Measurements from ENCODE around the gene PRDM16. TPM values are rescaled to one million over a fixed set of nuclear protein-coding genes. Genes with fewer than 3 reads are reported as not detected.

The PRDM16 gene
- polyA plus RNA-seq, 1 donor (not counting 4 experiments of a cell fraction or from before 2014, with no cell fraction given): 0.05 TPM

DNA sequence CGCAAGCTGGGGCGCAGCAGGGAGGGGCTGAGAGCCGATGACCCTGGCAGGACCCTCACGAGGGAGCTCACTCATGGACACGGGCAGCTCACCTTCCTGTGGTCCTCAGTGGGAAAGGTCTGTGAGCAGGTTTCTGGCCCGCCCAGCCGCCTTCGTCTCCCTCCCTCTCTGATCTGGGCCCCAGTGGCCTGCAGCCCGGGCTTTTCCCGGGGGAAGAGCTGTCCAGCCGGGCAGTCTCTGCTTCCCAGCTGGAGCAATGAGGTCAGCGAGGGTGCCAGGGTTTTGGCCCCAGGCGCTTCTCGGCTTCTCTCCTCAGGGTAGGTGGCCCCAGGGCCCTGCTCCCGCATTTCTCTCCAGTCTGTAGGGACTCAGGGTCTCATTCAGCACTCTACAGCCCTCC lies 363.3 kb downstream of the PRDM16 start:
- no peaks in the 10 kb centered on the region for H3K9me1 ChIP-seq (ENCODE audit: control insufficient read depth, extremely low read depth, insufficient read depth, low read length)
- no peaks in the 10 kb centered on the region for H3K4me1 ChIP-seq (ENCODE audit: control insufficient read depth, extremely low read depth, insufficient read depth, low read length)
- TF ChIP-seq CTCF (optimal IDR thresholded peaks at IDR 0.05 in 1 of 3, IDR thresholded peaks at IDR 0.05 in 1 of 3, conservative IDR thresholded peaks at IDR 0.05 in 1 of 3; ENCODE audit: extremely low read depth in 1 of 3, insufficient read depth in 2 of 3, low read length in 3 of 3) (no peak), EZH2 (IDR thresholded peaks at IDR 0.05; ENCODE audit: low read length) (no peak)
- no peaks in the 10 kb centered on the region for H3K36me3 ChIP-seq (ENCODE audit: control insufficient read depth in 2 of 2, extremely low read depth in 1 of 2, insufficient read depth in 2 of 2, low read length in 2 of 2)
- H3K4me2 ChIP-seq (ENCODE audit: control insufficient read depth, extremely low read depth, insufficient read depth, low read depth, low read length): no peak overlapping the region
- H4K20me1 ChIP-seq (ENCODE audit: control insufficient read depth, extremely low read depth, insufficient read depth, low read length): no peaks in the 10 kb centered on the region
- no peak overlapping the region for H3K4me3 ChIP-seq (ENCODE audit: control insufficient read depth in 2 of 3, extremely low read depth in 1 of 3, insufficient read depth in 2 of 3, low read depth in 1 of 3, low read length in 3 of 3)
- no peaks in the 10 kb centered on the region for H3K9me3 ChIP-seq (ENCODE audit: control insufficient read depth, low read depth, low read length)
- no peak for FAIRE-seq
- no peaks in the 10 kb centered on the region for H3K27me3 ChIP-seq (ENCODE audit: control insufficient read depth, extremely low read depth, insufficient read depth, low read length)
- dilution Hi-C loops (cut with MboI; ENCODE audit: extremely low pct_ligation_motif_present, low sequenced_read_pairs): no loop called here
- no peak overlapping the region for H2AFZ ChIP-seq (ENCODE audit: control insufficient read depth, low read length)
- H3K9ac ChIP-seq (ENCODE audit: control insufficient read depth, extremely low read depth, insufficient read depth, low read length): no peak overlapping the region
- no peaks in the 10 kb centered on the region for H3K79me2 ChIP-seq (ENCODE audit: control insufficient read depth, insufficient read depth, low read length)
- no peak for DNase-seq (ENCODE audit: low read depth, low spot score)
- H3K27ac ChIP-seq (ENCODE audit: control insufficient read depth, insufficient read depth, low read length): no peak overlapping the region

DNA sequence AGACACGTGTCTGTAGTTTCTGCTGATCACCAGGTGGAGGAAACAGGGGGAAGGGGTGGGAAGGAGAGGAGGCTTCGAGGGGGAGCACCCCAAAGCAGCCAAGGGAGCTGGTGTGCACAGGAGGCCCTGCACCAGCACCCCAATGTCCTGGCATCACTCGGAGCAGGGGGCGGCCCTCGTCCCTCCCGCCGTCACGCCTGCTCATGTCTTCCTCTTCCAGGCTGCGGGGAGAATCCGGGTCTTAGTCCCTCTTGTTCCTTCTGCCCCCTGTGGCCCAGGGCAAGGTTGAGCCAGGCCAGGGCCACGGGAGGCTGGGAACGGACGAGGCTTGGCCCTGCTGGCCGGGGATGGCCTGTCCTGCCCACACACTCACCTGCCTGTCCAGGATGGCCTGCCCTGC lies 364.1 kb downstream of the PRDM16 start:
- TF ChIP-seq EZH2 (IDR thresholded peaks at IDR 0.05; ENCODE audit: low read length) (no peak), CTCF (optimal IDR thresholded peaks at IDR 0.05 in 1 of 3, IDR thresholded peaks at IDR 0.05 in 1 of 3, conservative IDR thresholded peaks at IDR 0.05 in 1 of 3; ENCODE audit: extremely low read depth in 1 of 3, insufficient read depth in 2 of 3, low read length in 3 of 3) (no peak)
- Histone ChIP-seq H3K4me1 (ENCODE audit: control insufficient read depth, extremely low read depth, insufficient read depth, low read length) (no peaks in the 10 kb centered on the region), H2AFZ (ENCODE audit: control insufficient read depth, low read length) (no peak overlapping the region), H3K27ac (ENCODE audit: control insufficient read depth, insufficient read depth, low read length) (no peak overlapping the region), H3K4me2 (ENCODE audit: control insufficient read depth, extremely low read depth, insufficient read depth, low read depth, low read length) (no peak overlapping the region), H3K79me2 (ENCODE audit: control insufficient read depth, insufficient read depth, low read length) (no peaks in the 10 kb centered on the region), H3K4me3 (ENCODE audit: control insufficient read depth in 2 of 3, extremely low read depth in 1 of 3, insufficient read depth in 2 of 3, low read depth in 1 of 3, low read length in 3 of 3) (no peak overlapping the region), H4K20me1 (ENCODE audit: control insufficient read depth, extremely low read depth, insufficient read depth, low read length) (no peaks in the 10 kb centered on the region), H3K27me3 (ENCODE audit: control insufficient read depth, extremely low read depth, insufficient read depth, low read length) (no peaks in the 10 kb centered on the region), H3K9me1 (ENCODE audit: control insufficient read depth, extremely low read depth, insufficient read depth, low read length) (no peaks in the 10 kb centered on the region), H3K9me3 (ENCODE audit: control insufficient read depth, low read depth, low read length) (no peaks in the 10 kb centered on the region), H3K9ac (ENCODE audit: control insufficient read depth, extremely low read depth, insufficient read depth, low read length) (no peak overlapping the region), H3K36me3 (ENCODE audit: control insufficient read depth in 2 of 2, extremely low read depth in 1 of 2, insufficient read depth in 2 of 2, low read length in 2 of 2) (no peaks in the 10 kb centered on the region)
- FAIRE-seq (no peak), DNase-seq (ENCODE audit: low read depth, low spot score) (no peak)
- dilution Hi-C loops (cut with MboI; ENCODE audit: extremely low pct_ligation_motif_present, low sequenced_read_pairs): no loop called here
